K562 (cell line): ENCODE results near the gene SALL2.

ENCODE experiments used
- CXXC5 ChIP-seq: fragments of 250-450 bp; sonication (Bioruptor Pico); IDR thresholded peaks from 2 replicates; pipeline ENCODE4 v1.8.0; 2022; ENCODE audit warnings: inconsistent platforms, mild to moderate bottlenecking, moderate library complexity
- HCFC1 ChIP-seq: IDR thresholded peaks from 2 replicates; pipeline ENCODE4 v1.6.1; 2012; ENCODE audit warnings: low read depth, low read length, improper control_type of control experiment
- HMGN3 ChIP-seq: IDR thresholded peaks from 2 replicates; pipeline ENCODE4 v1.6.1; 2011; ENCODE audit warnings: borderline replicate concordance, low read depth, mild to moderate bottlenecking, mixed read lengths, low read length; ENCODE audit not compliant: insufficient read length; ENCODE audit errors: extremely low read depth
- JUN ChIP-seq, 2 experiments: sonication (generic) in 1 of 2; formaldehyde crosslinking in 1 of 2; IDR thresholded peaks; 2 replicates each; pipeline versions ENCODE4 v1.6.1 to v1.8.0; 2012 to 2022; ENCODE audit warnings: borderline replicate concordance in 2 of 2, mild to moderate bottlenecking in 2 of 2, improper control_type of control experiment in 1 of 2, low read depth in 1 of 2, low read length in 1 of 2, missing genetic modification reagents in 1 of 2
- JUND ChIP-seq, 2 experiments: IDR thresholded peaks; 2 replicates in 1 of 2; 3 replicates in 1 of 2; pipeline ENCODE4 v1.6.1; 2011; ENCODE audit warnings: borderline replicate concordance in 2 of 2, low read depth in 2 of 2, low read length in 2 of 2, improper control_type of control experiment in 1 of 2, missing biosample characterization in 1 of 2, missing genetic modification characterization in 1 of 2, missing genetic modification reagents in 1 of 2
- TF ChIP-seq, protein P1 (sequence below): fragments of 450-650 bp; formaldehyde crosslinking; IDR thresholded peaks from 2 replicates; pipeline ENCODE4 v1.4.0; 2020; ENCODE audit warnings: mild to moderate bottlenecking, mixed read lengths
- TF ChIP-seq, protein P2 (sequence below): sonication (generic); IDR thresholded peaks from 2 replicates; pipeline ENCODE4 v1.6.1; 2016

DNA sequence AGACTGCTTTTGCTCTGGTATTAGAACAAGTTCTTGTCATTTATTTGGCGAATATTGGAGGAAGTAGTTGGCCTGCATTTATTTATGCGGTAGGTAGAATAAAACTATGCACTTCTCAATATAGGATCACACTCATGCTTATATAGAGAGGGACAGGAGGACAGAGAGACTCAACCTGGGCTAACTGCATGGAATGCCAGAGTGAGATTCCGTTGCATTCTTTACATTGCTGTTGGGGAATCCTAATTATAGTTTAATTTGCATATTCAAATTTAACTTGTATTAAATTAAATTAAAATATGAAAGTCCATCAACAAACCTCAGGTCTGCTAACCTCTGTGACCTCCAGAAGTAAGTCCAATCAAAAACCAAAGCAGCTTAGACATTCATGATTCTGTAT, 27.1 kb upstream of the SALL2 start:
- TF ChIP-seq CXXC5 (CRISPR knock-in tag) (no peak), HCFC1 (no peak), JUND (IDR thresholded peaks at IDR 0.05; ENCODE audit: borderline replicate concordance, low read depth, low read length) (no peak), JUND (tag; IDR thresholded peaks at IDR 0.05; ENCODE audit: borderline replicate concordance, low read depth, low read length) (no peak), JUN (IDR thresholded peaks at IDR 0.05; ENCODE audit: borderline replicate concordance, low read depth, low read length) (no peak), JUN (CRISPR knock-in tag; IDR thresholded peaks at IDR 0.05; ENCODE audit: borderline replicate concordance) (no peak), HMGN3 (no peak)
- TF ChIP-seq, protein P1, sequence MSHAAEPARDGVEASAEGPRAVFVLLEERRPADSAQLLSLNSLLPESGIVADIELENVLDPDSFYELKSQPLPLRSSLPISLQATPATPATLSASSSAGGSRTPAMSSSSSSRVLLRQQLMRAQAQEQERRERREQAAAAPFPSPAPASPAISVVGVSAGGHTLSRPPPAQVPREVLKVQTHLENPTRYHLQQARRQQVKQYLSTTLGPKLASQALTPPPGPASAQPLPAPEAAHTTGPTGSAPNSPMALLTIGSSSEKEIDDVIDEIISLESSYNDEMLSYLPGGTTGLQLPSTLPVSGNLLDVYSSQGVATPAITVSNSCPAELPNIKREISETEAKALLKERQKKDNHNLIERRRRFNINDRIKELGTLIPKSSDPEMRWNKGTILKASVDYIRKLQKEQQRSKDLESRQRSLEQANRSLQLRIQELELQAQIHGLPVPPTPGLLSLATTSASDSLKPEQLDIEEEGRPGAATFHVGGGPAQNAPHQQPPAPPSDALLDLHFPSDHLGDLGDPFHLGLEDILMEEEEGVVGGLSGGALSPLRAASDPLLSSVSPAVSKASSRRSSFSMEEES (CRISPR knock-in tag): no peak
- TF ChIP-seq, protein P2, sequence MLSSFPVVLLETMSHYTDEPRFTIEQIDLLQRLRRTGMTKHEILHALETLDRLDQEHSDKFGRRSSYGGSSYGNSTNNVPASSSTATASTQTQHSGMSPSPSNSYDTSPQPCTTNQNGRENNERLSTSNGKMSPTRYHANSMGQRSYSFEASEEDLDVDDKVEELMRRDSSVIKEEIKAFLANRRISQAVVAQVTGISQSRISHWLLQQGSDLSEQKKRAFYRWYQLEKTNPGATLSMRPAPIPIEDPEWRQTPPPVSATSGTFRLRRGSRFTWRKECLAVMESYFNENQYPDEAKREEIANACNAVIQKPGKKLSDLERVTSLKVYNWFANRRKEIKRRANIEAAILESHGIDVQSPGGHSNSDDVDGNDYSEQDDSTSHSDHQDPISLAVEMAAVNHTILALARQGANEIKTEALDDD: no peak
